BLaER1 treated with 17β-estradiol and CSF1 and Interleukin-3, amounts not matched to agents 10 nM and 100 nM (cell line): ENCODE results near the gene C1QTNF1.

ENCODE experiments used
- H3K27ac ChIP-seq, 11 experiments: shearing (Covaris generic); formaldehyde crosslinking; 2 replicates each; pipeline ENCODE4 v1.8.1; 2022
- H3K27me3 ChIP-seq, 11 experiments: shearing (Covaris generic); formaldehyde crosslinking; 2 replicates each; pipeline ENCODE4 v1.8.1; 2022
- H3K36me3 ChIP-seq, 11 experiments: shearing (Covaris generic); formaldehyde crosslinking; 2 replicates each; pipeline ENCODE4 v1.8.1; 2022
- H3K4me1 ChIP-seq, 10 experiments: shearing (Covaris generic); formaldehyde crosslinking; 2 replicates each; pipeline ENCODE4 v1.8.1; 2022
- H3K4me2 ChIP-seq, 11 experiments: shearing (Covaris generic); formaldehyde crosslinking; 2 replicates each; pipeline ENCODE4 v1.8.1; 2022
- H3K4me3 ChIP-seq, 10 experiments: shearing (Covaris generic); formaldehyde crosslinking; 2 replicates each; pipeline ENCODE4 v1.8.1; 2022
- H3K9ac ChIP-seq, 11 experiments: shearing (Covaris generic); formaldehyde crosslinking; 2 replicates each; pipeline ENCODE4 v1.8.1; 2022
- H3K9me3 ChIP-seq, 11 experiments: shearing (Covaris generic); formaldehyde crosslinking; replicated peaks in 1 of 11; 2 replicates each; pipeline ENCODE4 v1.8.1; 2022
- H4K20me1 ChIP-seq, 11 experiments: shearing (Covaris generic); formaldehyde crosslinking; 2 replicates each; pipeline ENCODE4 v1.8.1; 2022
- Cebpa-rat ChIP-seq, 11 experiments: shearing (Covaris generic); IDR thresholded peaks; 2 replicates each; pipeline ENCODE4 v1.8.1; 2022

Gene C1QTNF1, protein sequence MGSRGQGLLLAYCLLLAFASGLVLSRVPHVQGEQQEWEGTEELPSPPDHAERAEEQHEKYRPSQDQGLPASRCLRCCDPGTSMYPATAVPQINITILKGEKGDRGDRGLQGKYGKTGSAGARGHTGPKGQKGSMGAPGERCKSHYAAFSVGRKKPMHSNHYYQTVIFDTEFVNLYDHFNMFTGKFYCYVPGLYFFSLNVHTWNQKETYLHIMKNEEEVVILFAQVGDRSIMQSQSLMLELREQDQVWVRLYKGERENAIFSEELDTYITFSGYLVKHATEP

DNA sequence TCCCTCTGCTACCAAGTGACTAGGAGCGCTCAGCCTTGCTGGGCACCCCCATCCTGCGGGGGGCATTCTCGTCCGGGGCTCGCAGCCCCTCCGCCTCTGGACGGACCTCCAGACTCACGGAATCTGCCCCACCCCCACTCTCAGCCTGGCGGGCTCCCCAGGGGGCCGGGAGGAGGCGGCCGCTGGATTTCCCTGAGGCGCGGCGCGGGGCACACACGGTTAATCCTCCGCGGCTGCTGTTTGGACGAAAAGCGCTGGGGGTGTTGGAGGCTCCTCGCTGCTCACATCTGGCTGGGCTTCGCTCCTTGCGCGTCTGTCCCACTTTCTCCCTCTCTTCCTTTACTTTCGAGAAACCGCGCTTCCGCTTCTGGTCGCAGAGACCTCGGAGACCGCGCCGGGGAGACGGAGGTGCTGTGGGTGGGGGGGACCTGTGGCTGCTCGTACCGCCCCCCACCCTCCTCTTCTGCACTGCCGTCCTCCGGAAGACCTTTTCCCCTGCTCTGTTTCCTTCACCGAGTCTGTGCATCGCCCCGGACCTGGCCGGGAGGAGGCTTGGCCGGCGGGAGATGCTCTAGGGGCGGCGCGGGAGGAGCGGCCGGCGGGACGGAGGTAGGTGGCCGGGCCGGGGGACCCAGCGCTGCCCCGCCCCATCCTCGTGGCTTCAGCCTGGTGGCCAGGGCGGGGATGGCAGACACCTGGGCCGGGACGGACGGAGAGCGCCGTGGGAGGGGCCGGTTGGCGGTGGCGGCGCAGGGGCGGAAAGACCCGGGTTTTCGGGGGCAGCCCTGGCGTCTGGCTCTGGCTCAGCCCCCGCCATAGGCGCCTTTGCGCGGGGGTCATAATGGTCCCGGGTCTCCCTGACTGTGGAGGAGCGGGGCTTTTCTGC, at the start of gene C1QTNF1:
TSS of gene C1QTNF1 (plus strand) at position 284 of the 886 bp plus-strand sequence. CDS start 19,800 bp downstream, outside the sequence.
- Histone ChIP-seq H3K27ac (0 out of 22 replicates have a peak within 1 kb of the TSS, but pooled peaks of 2 of the 11 experiments have one; percentile 7 to 20), H3K9me3 (no peaks in the 10 kb centered on the region), H3K9ac (peak within 1 kb of the TSS; percentile 22 to 68 (median 59); a peak in 21 of 22 replicates), H3K4me2 (peak within 1 kb of the TSS; percentile 92 to 100 (median 98)), H3K4me1 (peaks cover 56 to 91% (median 57%) of the 10 kb centered on the region in 10 experiments), H4K20me1 (peaks cover 0 to 13% (median 0%) of the 10 kb centered on the region in 11 experiments; a peak in 3 of 22 replicates), H3K36me3 (no peaks in the 10 kb centered on the region), H3K27me3 (peaks cover 24 to 45% (median 40%) of the 10 kb centered on the region in 11 experiments), H3K4me3 (peak within 1 kb of the TSS; percentile 55 to 73 (median 64))
- TF ChIP-seq Cebpa-rat (IDR thresholded peaks at IDR 0.05) = no peak

DNA sequence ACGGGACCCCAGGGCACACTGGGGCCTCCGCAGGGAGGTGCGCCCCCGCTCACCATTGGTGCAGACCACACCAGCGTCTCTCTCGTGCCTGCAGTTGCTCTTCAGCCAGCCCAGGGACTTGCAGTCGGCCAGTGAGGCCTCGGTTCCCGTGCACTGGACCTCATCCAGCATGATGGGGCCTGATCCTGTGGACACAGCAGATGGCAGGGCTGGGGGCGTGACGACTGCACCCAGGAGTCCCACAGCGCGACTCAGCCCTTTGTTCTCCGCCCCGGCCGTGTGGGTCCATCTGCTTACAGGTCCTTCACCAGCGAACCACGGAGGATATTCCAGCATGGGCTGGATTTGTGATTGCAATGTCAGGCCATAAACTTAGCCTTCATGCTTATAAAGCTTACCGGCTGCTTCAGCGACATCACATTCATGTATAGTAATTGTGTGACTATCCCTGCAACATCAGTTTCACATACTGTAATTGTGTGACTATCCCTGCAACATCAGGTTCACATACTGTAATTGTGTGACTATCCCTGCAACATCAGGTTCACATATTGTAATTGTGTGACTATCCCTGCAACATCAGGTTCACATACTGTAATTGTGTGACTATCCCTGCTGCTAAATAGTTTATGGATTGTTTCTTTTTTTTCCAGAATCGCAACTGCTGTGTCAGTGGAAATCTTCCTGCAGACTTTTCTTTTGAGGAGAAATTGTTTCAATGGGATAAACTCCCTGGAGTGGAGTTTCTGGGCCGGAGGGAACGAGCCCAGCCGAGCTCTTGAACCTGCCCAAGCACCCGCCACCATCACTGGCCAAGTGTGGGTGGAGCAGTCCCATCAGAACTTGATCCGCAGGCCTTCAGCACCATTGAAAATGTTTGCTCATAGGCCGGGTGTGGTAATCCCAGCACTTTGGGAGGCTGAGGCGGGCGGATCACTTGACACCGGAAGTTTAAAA, 49.1 kb upstream of the C1QTNF1 start:
- Histone ChIP-seq H3K9me3 (no peaks in the 10 kb centered on the region), H3K4me1 (peaks cover 43 to 75% (median 69%) of the 10 kb centered on the region in 10 experiments), H3K4me3 (no peak overlapping the region), H4K20me1 (peaks cover 0 to 49% (median 20%) of the 10 kb centered on the region in 11 experiments; a peak in 9 of 22 replicates), H3K4me2 (peak overlapping the region in 4 of 11 experiments; percentile 56 to 96 (median 92); a peak in 4 of 22 replicates), H3K27me3 (no peaks in the 10 kb centered on the region), H3K27ac (no peak overlapping the region), H3K9ac (no peak overlapping the region), H3K36me3 (peaks cover 0 to 27% (median 3%) of the 10 kb centered on the region in 11 experiments; a peak in 5 of 22 replicates)
- TF ChIP-seq Cebpa-rat (IDR thresholded peaks at IDR 0.05) = no peak

DNA sequence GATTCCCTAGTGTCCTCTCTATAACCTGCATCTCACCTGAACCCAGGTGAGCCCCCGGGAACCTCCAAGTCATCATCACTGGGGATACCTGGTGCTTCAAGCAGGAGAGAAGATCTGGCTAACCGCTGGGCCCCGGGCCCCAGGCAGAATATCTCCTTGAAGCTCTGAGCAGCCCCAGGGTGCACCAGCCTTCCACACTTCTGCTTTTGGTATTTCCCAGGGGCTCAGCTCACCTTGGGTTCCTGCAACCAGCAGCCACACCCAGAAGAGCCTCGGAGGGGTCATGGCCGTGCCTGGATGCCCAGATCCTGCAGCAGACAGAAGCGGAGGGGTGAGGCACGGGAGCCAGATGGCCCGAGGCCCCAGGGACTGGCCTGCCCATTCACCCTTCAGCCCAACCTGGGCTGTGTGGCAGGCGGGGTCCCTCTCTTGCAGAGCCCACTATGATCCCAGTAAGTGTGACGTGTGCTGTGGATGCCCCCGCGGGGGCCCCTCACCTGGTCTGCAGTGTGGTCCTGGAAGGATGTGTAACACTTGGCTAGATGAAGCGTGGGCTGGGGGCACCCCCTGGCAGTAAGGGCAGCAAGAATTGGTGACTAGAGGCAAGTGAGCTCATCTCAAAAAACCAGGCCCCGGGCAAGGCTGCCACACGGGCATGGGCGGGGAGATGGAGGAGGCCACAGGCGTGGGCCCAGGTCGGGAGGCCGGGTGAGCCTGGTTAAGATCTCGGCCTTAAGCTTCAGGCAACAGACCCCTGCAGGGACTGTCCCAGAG, 46.9 kb upstream of the C1QTNF1 start:
- Histone ChIP-seq H3K9me3 (no peaks in the 10 kb centered on the region), H3K4me1 (peaks cover 60 to 75% (median 70%) of the 10 kb centered on the region in 10 experiments), H3K27me3 (no peaks in the 10 kb centered on the region), H3K9ac (peak overlapping the region in 8 of 11 experiments; percentile 11 to 77 (median 44); a peak in 12 of 22 replicates), H3K4me3 (peak overlapping the region in 1 of 10 experiments; percentile 55; a peak in 1 of 20 replicates), H3K27ac (peak overlapping the region in 3 of 11 experiments; percentile 13 to 85 (median 15); a peak in 3 of 22 replicates), H4K20me1 (peaks cover 0 to 29% (median 7%) of the 10 kb centered on the region in 11 experiments; a peak in 8 of 22 replicates), H3K4me2 (peak overlapping the region; percentile 82 to 96 (median 89)), H3K36me3 (peaks cover 0 to 26% (median 0%) of the 10 kb centered on the region in 11 experiments; a peak in 5 of 22 replicates)
- no peak for TF ChIP-seq Cebpa-rat (IDR thresholded peaks at IDR 0.05)

DNA sequence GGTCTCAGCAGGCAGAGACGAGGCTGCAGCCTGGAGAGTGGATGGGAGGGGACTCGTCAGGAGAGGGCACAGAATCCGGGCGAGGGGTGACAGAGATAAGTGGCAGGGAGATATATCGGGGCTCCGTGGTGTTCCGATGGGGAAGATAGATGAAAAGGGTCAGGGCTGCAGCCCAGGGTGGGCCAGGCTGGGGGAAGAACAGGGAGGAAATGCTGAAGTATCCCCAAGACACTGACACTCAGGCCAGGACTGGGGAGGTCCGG, 46.4 kb upstream of the C1QTNF1 start:
- Histone ChIP-seq H3K4me1 (peaks cover 60 to 76% (median 70%) of the 10 kb centered on the region in 10 experiments), H3K9me3 (no peaks in the 10 kb centered on the region), H3K27ac (peak overlapping the region in 3 of 11 experiments; percentile 13 to 85 (median 15); a peak in 3 of 22 replicates), H3K4me2 (peak overlapping the region; percentile 82 to 96 (median 89)), H4K20me1 (peaks cover 0 to 28% (median 7%) of the 10 kb centered on the region in 11 experiments; a peak in 8 of 22 replicates), H3K36me3 (peaks cover 0 to 20% (median 0%) of the 10 kb centered on the region in 11 experiments; a peak in 5 of 22 replicates), H3K27me3 (no peaks in the 10 kb centered on the region), H3K4me3 (peak overlapping the region in 1 of 10 experiments; percentile 55; a peak in 1 of 20 replicates), H3K9ac (peak overlapping the region in 8 of 11 experiments; percentile 11 to 77 (median 44); a peak in 8 of 22 replicates)
- no peak for TF ChIP-seq Cebpa-rat (IDR thresholded peaks at IDR 0.05)

DNA sequence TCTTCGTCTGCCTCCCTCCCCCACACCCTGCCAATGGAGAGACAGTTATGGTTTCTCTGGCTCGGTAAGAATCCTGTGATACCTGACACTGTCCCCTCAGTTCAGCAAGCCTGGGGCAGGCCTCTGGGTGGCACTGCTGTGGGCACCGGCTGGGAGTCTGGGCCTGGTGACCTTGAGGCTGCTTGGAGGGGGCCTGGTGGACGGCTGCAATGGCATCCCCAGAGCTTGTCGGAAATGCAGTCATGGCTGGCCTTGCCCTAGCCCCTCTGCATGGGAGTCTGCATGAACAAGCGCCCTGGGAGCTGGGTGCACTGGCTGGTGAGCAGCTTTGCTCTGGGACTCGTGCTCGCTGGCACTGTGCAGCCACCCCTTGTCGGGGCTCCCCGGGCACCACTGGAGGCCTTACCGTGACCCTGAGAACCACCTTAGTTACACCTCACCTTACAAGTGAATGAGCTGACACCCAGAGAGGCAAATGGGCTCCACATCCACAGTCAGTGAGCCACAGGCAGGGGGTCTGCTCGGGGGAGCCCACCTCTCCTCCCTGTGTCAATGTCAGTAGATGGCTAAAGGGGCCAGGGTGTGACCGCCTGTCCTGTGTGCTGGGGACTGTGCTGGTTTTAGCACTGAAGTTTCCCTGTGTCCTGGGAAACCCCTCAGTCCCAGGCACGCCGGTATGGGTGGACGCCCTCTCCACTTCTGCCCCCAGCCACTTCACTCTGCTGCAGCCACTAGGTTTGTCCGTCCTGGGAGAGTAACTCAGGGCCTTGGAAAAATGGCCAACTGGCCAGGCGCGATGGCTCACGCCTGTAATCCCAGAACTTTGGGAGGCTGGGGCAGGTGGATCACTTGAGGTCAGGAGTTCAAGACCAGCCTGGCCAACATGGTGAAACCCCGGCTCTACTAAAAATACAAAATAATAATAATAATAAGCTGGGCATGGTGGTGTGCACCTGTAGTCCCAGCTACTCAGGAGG, 45.7 kb upstream of the C1QTNF1 start:
- H3K27me3 ChIP-seq = no peaks in the 10 kb centered on the region
- H3K9ac ChIP-seq = peak overlapping the region in 8 of 11 experiments; percentile 38 to 77 (median 66); a peak in 12 of 22 replicates
- no peaks in the 10 kb centered on the region for H3K9me3 ChIP-seq
- H3K36me3 ChIP-seq = peaks cover 0 to 16% (median 0%) of the 10 kb centered on the region in 11 experiments; a peak in 5 of 22 replicates
- H3K4me2 ChIP-seq = peak overlapping the region; percentile 82 to 96 (median 89)
- H4K20me1 ChIP-seq = peaks cover 0 to 28% (median 7%) of the 10 kb centered on the region in 11 experiments; a peak in 8 of 22 replicates
- H3K27ac ChIP-seq = peak overlapping the region in 4 of 11 experiments; percentile 2 to 85 (median 19); a peak in 7 of 22 replicates
- peaks cover 60 to 76% (median 70%) of the 10 kb centered on the region in 10 experiments for H3K4me1 ChIP-seq
- peak overlapping the region in 6 of 10 experiments; percentile 45 to 58 (median 52); a peak in 9 of 20 replicates for H3K4me3 ChIP-seq
- no peak for TF ChIP-seq Cebpa-rat (IDR thresholded peaks at IDR 0.05)

DNA sequence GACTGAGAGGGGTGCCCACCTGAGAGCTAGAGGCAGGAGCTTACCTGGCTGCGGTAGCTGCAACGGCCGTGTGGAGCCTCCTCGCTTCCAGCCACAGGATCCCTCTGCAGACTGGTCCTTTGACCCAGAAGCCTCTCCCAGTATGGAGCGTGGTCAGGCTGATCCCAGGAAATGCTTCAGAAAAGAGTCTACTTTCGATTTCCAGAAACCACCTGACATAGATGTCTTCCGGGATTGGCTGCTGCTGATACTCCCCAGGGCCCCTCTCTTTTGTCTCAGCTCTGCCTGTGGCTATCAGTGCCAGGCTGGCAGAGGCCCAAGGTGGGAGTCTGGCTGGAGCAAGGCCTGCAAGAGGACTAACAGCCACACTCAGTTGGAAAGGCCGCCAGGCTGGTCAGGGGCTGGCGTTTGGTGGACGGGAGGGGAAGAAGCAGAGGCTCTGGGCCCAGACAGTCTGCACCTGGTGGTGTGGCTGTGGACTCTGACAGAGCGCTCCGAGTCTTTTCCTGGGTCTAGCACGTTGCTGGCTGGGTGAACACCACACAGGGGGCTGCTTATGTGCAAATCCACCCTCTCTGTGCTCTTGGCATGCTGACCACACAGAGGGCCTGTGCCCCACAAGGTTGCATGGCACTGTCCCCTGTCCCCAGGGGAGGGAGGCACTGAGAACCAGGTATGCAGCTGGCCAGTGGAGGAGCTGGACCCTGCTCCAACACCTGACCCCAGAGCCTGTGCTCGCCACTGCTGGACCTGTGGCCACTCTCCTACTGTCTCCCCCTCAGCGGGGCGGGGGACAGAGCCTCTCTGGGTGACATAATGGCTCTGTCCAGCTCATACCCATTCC, 44.0 kb upstream of the C1QTNF1 start, which contains the start of gene LGALS3BP:
TSS of gene LGALS3BP (minus strand) at position 144 of the 844 bp plus-strand sequence. CDS start 2,732 bp downstream, outside the sequence.
- peak within 1 kb of the TSS; percentile 42 to 85 (median 79); a peak in 21 of 22 replicates for H3K27ac ChIP-seq
- H3K4me1 ChIP-seq = peaks cover 67 to 86% (median 74%) of the 10 kb centered on the region in 10 experiments
- TF ChIP-seq Cebpa-rat (IDR thresholded peaks at IDR 0.05) = no peak
- H4K20me1 ChIP-seq = peaks cover 0 to 28% (median 7%) of the 10 kb centered on the region in 11 experiments; a peak in 8 of 22 replicates
- no peaks in the 10 kb centered on the region for H3K9me3 ChIP-seq
- H3K4me2 ChIP-seq = peak within 1 kb of the TSS; percentile 82 to 96 (median 89)
- peaks cover 0 to 8% (median 0%) of the 10 kb centered on the region in 11 experiments; a peak in 2 of 22 replicates for H3K36me3 ChIP-seq
- no peaks in the 10 kb centered on the region for H3K27me3 ChIP-seq
- peak within 1 kb of the TSS; percentile 28 to 58 (median 46); a peak in 19 of 20 replicates for H3K4me3 ChIP-seq
- H3K9ac ChIP-seq = peak within 1 kb of the TSS; percentile 31 to 77 (median 68)
